GM23248 (cell line): ENCODE measurements around the gene VAMP1. TPM values are rescaled to one million over a fixed set of nuclear protein-coding genes. Genes with fewer than 3 reads are reported as not detected.

ENCODE experiments used
- DNase-seq: peaks from one replicate; pipeline ENCODE4 v3.0.0-alpha.2; 2015
- H2AFZ ChIP-seq: fragments of 200-600 bp; sonication (generic); 2 replicates; pipeline ENCODE4 v1.6.1; 2016; ENCODE audit warnings: antibody characterized with exemption
- H3F3A ChIP-seq: fragments of 200-600 bp; sonication (generic); 2 replicates; pipeline ENCODE4 v1.6.1; 2016; ENCODE audit warnings: mild to moderate bottlenecking, antibody characterized with exemption, mixed run types; ENCODE audit not compliant: insufficient read depth
- H3K27ac ChIP-seq: fragments of 200-600 bp; sonication (generic); 2 replicates; pipeline ENCODE4 v1.5.1; 2016; ENCODE audit warnings: mild to moderate bottlenecking
- H3K27me3 ChIP-seq: fragments of 200-600 bp; sonication (generic); replicated peaks from 2 replicates; pipeline ENCODE4 v1.6.1; 2016; ENCODE audit warnings: mild to moderate bottlenecking; ENCODE audit not compliant: insufficient read depth
- H3K36me3 ChIP-seq: fragments of 200-600 bp; sonication (generic); 2 replicates; pipeline ENCODE4 v1.6.1; 2016; ENCODE audit warnings: low read depth, mild to moderate bottlenecking
- H3K4me1 ChIP-seq: fragments of 200-600 bp; sonication (generic); 2 replicates; pipeline ENCODE4 v1.6.1; 2016; ENCODE audit warnings: mild to moderate bottlenecking; ENCODE audit not compliant: insufficient read depth
- H3K4me2 ChIP-seq: fragments of 200-600 bp; sonication (generic); one replicate; pipeline ENCODE4 v1.6.1; 2016; ENCODE audit warnings: mild to moderate bottlenecking; ENCODE audit not compliant: unreplicated experiment
- H3K4me3 ChIP-seq: fragments of 200-600 bp; sonication (generic); 2 replicates; pipeline ENCODE4 v1.5.1; 2016; ENCODE audit warnings: mild to moderate bottlenecking
- H3K79me2 ChIP-seq: fragments of 200-600 bp; sonication (generic); 2 replicates; pipeline ENCODE4 v1.6.1; 2016; ENCODE audit warnings: mild to moderate bottlenecking; ENCODE audit not compliant: insufficient read depth
- H3K9ac ChIP-seq: fragments of 200-600 bp; sonication (generic); 2 replicates; pipeline ENCODE4 v1.6.1; 2016; ENCODE audit warnings: mild to moderate bottlenecking
- H3K9me2 ChIP-seq: fragments of 200-600 bp; sonication (generic); 2 replicates; pipeline ENCODE4 v1.6.1; 2016; ENCODE audit warnings: mixed run types, mild to moderate bottlenecking, moderate library complexity; ENCODE audit not compliant: insufficient read depth
- H3K9me3 ChIP-seq: fragments of 200-600 bp; sonication (generic); one replicate; pipeline ENCODE4 v1.6.1; 2017; ENCODE audit warnings: low read depth
- H4K20me1 ChIP-seq: fragments of 200-600 bp; sonication (generic); 2 replicates; pipeline ENCODE4 v1.6.0; 2016; ENCODE audit not compliant: insufficient read depth
- EZH2 ChIP-seq: fragments of 200-600 bp; sonication (generic); IDR thresholded peaks from 2 replicates; pipeline ENCODE4 v1.6.1; 2018; ENCODE audit warnings: antibody characterized with exemption, mild to moderate bottlenecking; ENCODE audit not compliant: insufficient read depth, poor library complexity, severe bottlenecking
- EZH2phosphoT487 ChIP-seq: fragments of 200-600 bp; sonication (generic); IDR thresholded peaks from 2 replicates; pipeline ENCODE4 v1.6.1; 2018; ENCODE audit warnings: antibody characterized with exemption, moderate library complexity, mild to moderate bottlenecking, low read depth; ENCODE audit not compliant: insufficient read depth
- WGBS, 2 experiments: methylation state at CpG; one replicate each; pipeline ENCODE4 v1.1.6; 2015 to 2017; ENCODE audit warnings: low lambda C conversion rate in 2 of 2, low coverage in 1 of 2; ENCODE audit errors: missing lambda C conversion rate in 2 of 2; 5-methylcytosine and 5-hydroxymethylcytosine counted together
- in situ Hi-C: fragments of 300-500 bp; cut with MboI; formaldehyde crosslinking; loops from 2 replicates; pipeline ENCODE4 v1.15.0; 2020
- polyA plus RNA-seq: library from polyadenylated mRNA; unstranded; fragments of >200 nt; fragmentation: Nextera tagmentation; extraction: Ambion mirVana; gene quantifications from 2 replicates; pipeline ENCODE4 v1.2.1, GENCODE V29; 2016
- total RNA-seq: library from RNA; depleted of rRNA; stranded (reverse); fragments of >200 nt; shearing (Covaris generic); gene quantifications from 2 replicates; pipeline ENCODE4 v1.2.3, GENCODE V29; 2014

VAMP1 gene
- total and polyA plus RNA-seq, 2 experiments from 2014 or later = 5.0 to 9.8 TPM

DNA sequence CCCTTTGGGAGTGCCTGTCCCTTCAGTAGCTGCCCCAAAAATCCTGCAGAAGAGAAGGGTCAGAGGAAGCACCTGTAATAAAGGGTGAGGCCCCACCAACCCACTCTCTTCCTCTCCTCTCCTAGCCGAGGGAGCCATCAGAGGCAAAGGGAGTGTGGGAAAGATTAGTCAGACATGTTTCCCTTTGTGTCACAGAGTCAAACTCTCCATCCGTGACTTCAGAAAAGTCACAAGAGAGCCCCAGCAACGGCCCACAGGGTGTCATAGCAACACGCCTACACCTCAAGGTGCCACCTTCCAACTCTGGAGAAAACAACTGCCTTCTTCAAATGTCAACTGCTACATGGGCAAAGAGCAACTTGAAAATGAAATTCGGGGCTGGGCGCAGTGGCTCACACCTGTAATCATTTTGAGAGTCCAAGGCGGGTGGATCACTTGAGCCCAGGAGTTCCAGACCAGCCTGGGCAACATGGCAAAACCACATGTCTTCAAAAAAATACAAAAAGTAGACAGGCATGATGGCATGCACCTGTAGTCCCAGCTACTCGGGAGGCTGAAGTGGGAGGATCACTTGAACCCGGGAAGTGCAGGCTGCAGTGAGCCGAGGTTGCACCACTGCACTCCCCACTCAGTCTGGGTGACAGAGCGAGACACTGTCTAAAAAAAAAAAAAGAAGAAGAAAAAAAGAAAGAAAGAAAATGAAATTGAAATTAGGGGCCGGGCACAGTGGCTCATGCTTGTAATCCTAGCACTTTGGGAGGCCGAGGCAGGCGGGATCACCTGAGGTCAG is 43.4 kb downstream of the VAMP1 start:
- TF ChIP-seq EZH2 (no peak), EZH2phosphoT487 (no peak)
- H3K9ac ChIP-seq = no peak overlapping the region
- peaks cover 21% of the 10 kb centered on the region for H3K4me1 ChIP-seq
- no peaks in the 10 kb centered on the region for H3K9me2 ChIP-seq
- H3K27ac ChIP-seq = no peak overlapping the region
- H3F3A ChIP-seq = peaks cover 24% of the 10 kb centered on the region
- H3K4me2 ChIP-seq = no peak overlapping the region
- no peaks in the 10 kb centered on the region for H3K27me3 ChIP-seq
- no peak overlapping the region for H2AFZ ChIP-seq
- 82% methylated on average over 14 of the region's 14 CpGs for WGBS, 2 experiments
- in situ Hi-C loops = no loop called here
- DNase-seq = no peak
- H3K4me3 ChIP-seq = no peak overlapping the region
- no peaks in the 10 kb centered on the region for H3K9me3 ChIP-seq
- no peaks in the 10 kb centered on the region for H3K79me2 ChIP-seq
- H3K36me3 ChIP-seq = no peaks in the 10 kb centered on the region
- H4K20me1 ChIP-seq = no peaks in the 10 kb centered on the region

DNA sequence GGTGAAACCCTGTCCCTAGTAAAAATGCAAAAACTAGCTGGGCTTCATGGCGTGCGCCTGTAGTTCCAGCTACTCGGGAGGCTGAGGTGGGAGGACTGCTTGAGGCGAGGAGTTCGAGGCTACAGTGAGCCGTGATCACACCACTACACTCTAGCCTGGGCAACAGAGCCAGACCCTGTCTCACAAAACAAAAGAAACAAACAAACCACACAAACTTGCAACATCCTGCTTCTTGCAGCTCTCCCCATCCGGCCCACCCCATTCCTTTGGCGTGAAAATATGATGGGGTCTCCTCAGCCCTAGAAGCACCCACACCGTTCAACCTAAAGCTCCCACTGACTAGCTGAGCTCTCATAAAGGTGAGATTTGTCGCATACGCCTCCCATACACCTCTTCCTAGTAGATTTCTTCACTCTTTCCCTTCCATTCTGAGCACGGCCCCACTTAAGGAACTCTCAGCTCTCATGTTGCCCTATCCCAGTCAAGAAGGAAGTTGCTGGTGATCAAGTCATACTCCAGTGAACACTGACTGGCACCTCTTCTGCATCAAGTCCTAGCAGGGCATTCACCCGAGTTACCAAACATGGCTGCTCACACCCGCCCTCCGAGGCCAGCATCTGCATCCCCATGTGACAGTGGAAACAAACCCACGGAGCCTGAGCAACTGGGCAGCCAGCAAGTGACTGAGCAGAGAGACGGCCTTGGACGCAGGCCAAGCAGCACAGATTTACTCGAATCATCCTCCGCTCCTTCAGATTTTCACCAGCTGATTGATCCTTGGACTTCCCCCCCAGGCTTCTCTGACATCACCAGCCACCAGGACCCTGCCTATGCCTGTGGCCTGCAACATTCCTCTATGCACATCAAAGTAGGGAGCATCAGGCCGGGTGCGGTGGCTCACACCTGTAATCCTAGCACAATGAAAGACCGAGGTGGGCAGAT is 44.6 kb downstream of the VAMP1 start:
- no peak overlapping the region for H3K27ac ChIP-seq
- H2AFZ ChIP-seq = no peak overlapping the region
- H3K4me1 ChIP-seq = peaks cover 10% of the 10 kb centered on the region
- no peaks in the 10 kb centered on the region for H3K36me3 ChIP-seq
- no peaks in the 10 kb centered on the region for H3K27me3 ChIP-seq
- H3K4me2 ChIP-seq = no peak overlapping the region
- peaks cover 13% of the 10 kb centered on the region for H3F3A ChIP-seq
- H3K4me3 ChIP-seq = no peak overlapping the region
- DNase-seq = no peak
- no peaks in the 10 kb centered on the region for H3K9me2 ChIP-seq
- TF ChIP-seq EZH2 (no peak), EZH2phosphoT487 (no peak)
- 78 to 81% methylated on average over 23 of the region's 23 CpGs for WGBS, 2 experiments
- in situ Hi-C loops = no loop called here
- no peaks in the 10 kb centered on the region for H4K20me1 ChIP-seq
- no peaks in the 10 kb centered on the region for H3K9me3 ChIP-seq
- H3K79me2 ChIP-seq = no peaks in the 10 kb centered on the region
- no peak overlapping the region for H3K9ac ChIP-seq

GRCh38 chr12:6424866-6425265 is 45.6 kb downstream of the VAMP1 start:
- Histone ChIP-seq H3K36me3 (no peaks in the 10 kb centered on the region), H3K9me3 (no peaks in the 10 kb centered on the region)

DNA sequence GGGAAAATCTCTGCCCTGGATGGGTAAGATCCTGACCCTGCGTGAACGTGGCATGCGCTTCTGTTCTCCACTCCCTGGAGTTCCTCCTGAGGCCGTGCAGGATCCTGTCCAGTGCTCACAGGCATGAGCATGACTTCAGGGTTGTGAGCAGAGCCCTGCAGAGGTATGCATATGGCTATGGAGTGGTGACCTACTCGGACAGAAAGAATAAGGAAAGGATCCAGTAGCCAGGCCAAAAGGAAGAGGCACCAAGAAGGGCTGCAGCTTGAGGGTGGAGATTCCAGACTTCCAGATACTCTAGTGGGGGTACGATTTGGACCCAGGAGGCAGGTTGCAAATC is 46.5 kb downstream of the VAMP1 start:
- 30 to 33% methylated on average over 6 of the region's 6 CpGs for WGBS, 2 experiments
- no peak for TF ChIP-seq EZH2
- TF ChIP-seq EZH2phosphoT487 = no peak

More at GRCh38 chr12:6424866-6425265, 45.6 kb downstream of the VAMP1 start:
- no peaks in the 10 kb centered on the region for H4K20me1 ChIP-seq
- peaks cover 4% of the 10 kb centered on the region for H3K4me1 ChIP-seq
- H3K4me3 ChIP-seq = no peak overlapping the region
- TF ChIP-seq EZH2 = no peak
- TF ChIP-seq EZH2phosphoT487 = no peak
- no peaks in the 10 kb centered on the region for H3K79me2 ChIP-seq
- no peak overlapping the region for H3K4me2 ChIP-seq
- in situ Hi-C loops = no loop called here
- H2AFZ ChIP-seq = no peak overlapping the region
- peaks cover 10% of the 10 kb centered on the region for H3F3A ChIP-seq
- no peak for DNase-seq
- no peak overlapping the region for H3K27ac ChIP-seq
- H3K27me3 ChIP-seq = no peaks in the 10 kb centered on the region
- 83% methylated on average over 8 of the region's 8 CpGs for WGBS, 2 experiments
- no peaks in the 10 kb centered on the region for H3K9me2 ChIP-seq
- no peak overlapping the region for H3K9ac ChIP-seq

More for the DNA sequence above, 46.5 kb downstream of the VAMP1 start:
- Histone ChIP-seq H3K79me2 (no peaks in the 10 kb centered on the region), H2AFZ (no peak overlapping the region), H3K4me1 (no peaks in the 10 kb centered on the region), H3K36me3 (no peaks in the 10 kb centered on the region), H3K9me2 (no peaks in the 10 kb centered on the region), H3K4me3 (no peak overlapping the region), H3K27ac (no peak overlapping the region), H3F3A (peaks cover 5% of the 10 kb centered on the region; the same call in 1 of the 2 replicates), H4K20me1 (no peaks in the 10 kb centered on the region), H3K9ac (no peak overlapping the region), H3K9me3 (no peaks in the 10 kb centered on the region), H3K27me3 (no peaks in the 10 kb centered on the region), H3K4me2 (no peak overlapping the region)
- no peak for DNase-seq
- in situ Hi-C loops = no loop called here
